Measurements from ENCODE around the gene UBE2V1.
"Not testable (repeated sequence)": the region's sequence is repeated elsewhere in the genome, so short reads cannot be mapped to it uniquely, and the experiment has no call there.

The UBE2V1 gene

GRCh38 chr20:50112512-50113419, at the start of gene UBE2V1:
Gene UBE2V1, minus strand, starts transcription at chr20:50113150. Its CDS starts 22 bp downstream, at chr20:50113128.
- peak; percentile 81 to 86 for DNase-seq

GRCh38 chr20:50161494-50161893, 48.5 kb upstream of the UBE2V1 start:
- not testable (repeated sequence) for DNase-seq

GRCh38 chr20:50153500-50154377, 40.8 kb upstream of the UBE2V1 start, which contains the start of gene PEDS1:
Gene PEDS1, minus strand, starts transcription at chr20:50153723. Its CDS starts 86 bp downstream, at chr20:50153637.
- peak; percentile 82 to 95 for DNase-seq

GRCh38 chr20:50153153-50153499, 40.2 kb upstream of the UBE2V1 start:
- no peak for DNase-seq

DNA sequence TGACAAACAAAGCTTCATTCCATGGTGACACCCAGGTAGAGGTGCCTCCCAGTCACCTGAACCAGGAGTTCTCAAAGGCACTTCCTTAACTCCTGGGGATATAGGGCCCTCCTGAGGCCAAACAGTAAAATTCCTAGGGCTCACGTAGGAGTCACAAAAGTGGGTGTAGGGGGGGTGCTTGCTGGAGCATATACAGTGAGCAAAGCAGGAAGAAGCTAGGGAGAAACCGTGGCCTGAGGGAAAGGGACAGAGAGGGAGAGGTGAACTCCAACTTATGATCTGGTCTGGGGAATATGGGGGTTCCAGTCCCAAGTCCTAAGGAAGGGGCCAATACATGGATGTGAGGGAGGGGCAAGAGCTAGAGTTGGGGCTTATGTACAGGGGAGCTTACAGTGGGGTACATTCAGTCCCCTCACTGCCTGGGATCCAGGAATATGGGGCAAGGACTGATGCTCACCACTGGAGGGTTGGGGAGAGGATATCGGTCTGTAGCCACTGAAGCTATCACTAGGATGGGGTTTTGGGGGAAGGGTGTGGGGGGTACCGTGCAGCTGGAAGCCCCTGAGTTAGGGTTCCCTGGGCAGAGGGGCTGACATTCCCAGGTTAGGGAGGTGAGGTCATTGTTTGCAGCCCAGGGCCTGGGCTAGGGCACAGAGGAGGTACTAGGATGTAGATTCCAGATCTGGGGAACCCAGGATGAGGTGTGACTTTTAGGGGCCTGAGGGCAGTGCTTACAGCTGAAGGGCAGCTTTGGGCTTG, 39.6 kb upstream of the UBE2V1 start:
- no peak for DNase-seq

GRCh38 chr20:50151034-50151743, 38.2 kb upstream of the UBE2V1 start:
- no peak for DNase-seq

- DNase-seq, result no peak
These were observed 36.7 kb upstream of the UBE2V1 start for GRCh38 chr20:50149481-50150254.

- no peak for DNase-seq
These were observed 34.0 kb upstream of the UBE2V1 start for GRCh38 chr20:50146732-50147662.

DNA sequence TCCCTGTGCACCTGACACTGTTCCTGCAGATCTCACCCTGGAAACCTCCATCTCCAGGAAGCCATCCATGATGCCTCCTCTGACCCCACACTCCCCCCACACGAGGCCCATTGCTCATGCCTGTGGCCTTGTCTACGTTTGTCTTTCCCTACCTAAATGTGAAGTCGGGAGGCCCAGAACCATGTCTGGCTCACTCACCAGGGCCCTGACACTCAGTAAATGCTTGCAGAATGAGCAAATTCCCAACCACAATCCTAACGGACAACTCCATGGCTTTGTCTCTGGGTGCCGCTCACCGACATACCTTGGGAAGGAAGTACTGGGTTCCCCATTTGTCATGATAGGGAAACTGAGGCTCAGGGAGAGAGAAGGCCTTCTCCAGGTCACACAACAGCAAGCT, 33.3 kb upstream of the UBE2V1 start:
- DNase-seq, result no peak

- no peak for DNase-seq
These were observed 32.6 kb upstream of the UBE2V1 start for GRCh38 chr20:50145566-50145965.

GRCh38 chr20:50144362-50144761, 31.4 kb upstream of the UBE2V1 start:
- no peak for DNase-seq

DNA sequence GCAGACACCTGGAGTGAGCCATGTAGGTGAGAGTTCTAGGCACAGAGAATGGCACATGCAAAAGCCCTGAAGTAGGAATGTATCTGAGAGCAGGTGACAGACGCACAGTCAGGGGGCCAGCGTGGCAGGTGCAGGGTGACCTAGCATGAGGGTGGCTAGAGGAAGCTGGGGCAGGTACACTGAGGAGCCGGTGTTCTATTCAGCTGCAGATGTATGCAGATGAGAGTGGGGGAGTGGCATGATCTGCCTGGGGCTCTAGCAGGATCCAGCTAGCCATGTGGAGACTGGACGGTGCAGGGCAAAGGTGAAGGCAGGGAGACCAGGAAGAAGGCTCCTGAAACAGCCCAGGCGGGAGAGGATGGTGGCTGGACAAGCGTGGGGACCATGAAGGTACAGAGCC, 29.9 kb upstream of the UBE2V1 start:
- no peak for DNase-seq

- no peak for DNase-seq
These were observed 29.0 kb upstream of the UBE2V1 start for GRCh38 chr20:50141811-50142561.

DNA sequence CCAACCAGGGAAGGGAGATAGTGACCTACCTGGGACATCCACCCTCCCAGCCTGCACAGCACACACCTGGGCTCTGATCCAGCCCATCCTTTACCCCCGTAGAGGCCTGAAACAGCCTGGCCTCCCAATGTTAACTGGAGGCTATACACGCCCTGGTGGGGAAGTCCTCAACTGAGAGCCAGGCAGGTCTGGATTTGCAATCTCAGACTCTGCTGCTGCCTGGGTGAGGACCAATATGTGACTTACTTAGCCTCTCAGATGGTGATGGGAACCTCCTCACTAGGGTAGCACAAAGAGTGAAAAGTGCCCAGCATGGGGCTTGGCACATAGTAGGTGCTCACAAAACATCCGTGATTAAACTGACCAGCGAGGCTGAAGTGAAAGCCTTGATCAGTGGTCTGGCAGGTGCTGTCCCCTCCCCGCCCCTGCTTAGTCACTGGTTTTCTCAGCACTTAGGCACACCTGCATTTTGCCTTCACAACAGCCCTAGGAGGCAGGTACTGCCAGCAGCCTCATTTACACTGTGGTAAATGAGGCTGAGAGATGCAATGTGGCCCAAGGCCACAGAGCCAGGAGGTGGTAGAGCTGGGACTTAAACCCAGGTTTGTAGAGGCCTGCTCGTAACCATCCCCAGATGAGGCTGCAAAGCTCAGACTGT, 28.2 kb upstream of the UBE2V1 start:
- DNase-seq, result no peak

DNA sequence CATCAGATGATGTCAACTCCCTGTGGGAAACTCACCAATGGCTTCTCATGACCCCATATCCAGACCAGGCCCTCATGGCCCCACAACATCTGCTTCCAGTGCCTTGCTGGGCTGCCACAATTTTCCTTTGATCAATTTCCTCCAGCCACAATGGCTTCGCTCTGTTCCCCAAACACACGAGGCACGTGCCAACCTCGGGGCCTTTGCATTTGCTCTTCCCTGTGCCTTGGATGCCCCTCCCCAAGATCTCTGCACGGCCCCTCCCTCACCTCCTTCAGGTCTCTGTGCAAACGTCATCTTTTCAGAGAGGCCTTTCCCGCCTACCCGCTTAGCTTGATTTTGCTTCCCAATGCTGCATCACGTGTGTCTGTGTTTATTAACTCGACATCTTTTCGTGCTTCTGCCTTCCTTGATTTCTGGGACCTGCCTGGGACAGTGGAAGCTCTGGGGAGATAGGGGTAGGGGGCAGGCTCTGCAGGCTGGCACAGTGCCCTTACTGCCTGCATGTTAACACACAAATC, 27.4 kb upstream of the UBE2V1 start:
- DNase-seq, result no peak

GRCh38 chr20:50138479-50139393, 25.8 kb upstream of the UBE2V1 start:
- DNase-seq, result no peak

DNA sequence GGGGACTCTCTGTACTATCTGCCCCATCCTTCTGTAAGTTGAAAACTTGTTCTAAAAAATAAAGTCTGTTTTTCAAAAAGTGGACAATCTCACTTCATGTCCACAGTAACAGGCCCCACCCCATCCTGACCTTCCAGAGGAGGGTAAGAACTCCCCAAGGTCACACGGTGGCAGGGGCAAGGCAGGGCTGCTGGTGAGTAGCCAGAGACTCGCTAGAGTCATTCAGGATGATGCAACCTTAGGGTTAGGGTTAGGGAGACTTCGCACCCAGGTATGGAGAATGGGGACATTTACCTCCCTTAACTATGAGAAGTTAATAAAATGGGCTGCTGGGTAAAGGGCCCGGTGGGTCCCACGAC, 25.1 kb upstream of the UBE2V1 start:
- DNase-seq, result no peak

GRCh38 chr20:50137702-50138101, 24.8 kb upstream of the UBE2V1 start:
- not testable (repeated sequence) for DNase-seq
